Activated CD4-positive, alpha-beta T cell treated with anti-CD3 and anti-CD28 coated beads, Interleukin-2, Interleukin-6, amounts not matched to agents 100 ng/mL and 50 ng/mL, durations not matched to agents 16 hours and 8 hours (primary cell): Measurements from ENCODE around the gene EXOC8.
"Not testable (repeated sequence)": the region's sequence is repeated elsewhere in the genome, so short reads cannot be mapped to it uniquely, and the experiment has no call there.

ENCODE experiments used
- DNase-seq: peaks from one replicate; pipeline ENCODE4 v3.0.0-alpha.2; 2020

Gene EXOC8

DNA sequence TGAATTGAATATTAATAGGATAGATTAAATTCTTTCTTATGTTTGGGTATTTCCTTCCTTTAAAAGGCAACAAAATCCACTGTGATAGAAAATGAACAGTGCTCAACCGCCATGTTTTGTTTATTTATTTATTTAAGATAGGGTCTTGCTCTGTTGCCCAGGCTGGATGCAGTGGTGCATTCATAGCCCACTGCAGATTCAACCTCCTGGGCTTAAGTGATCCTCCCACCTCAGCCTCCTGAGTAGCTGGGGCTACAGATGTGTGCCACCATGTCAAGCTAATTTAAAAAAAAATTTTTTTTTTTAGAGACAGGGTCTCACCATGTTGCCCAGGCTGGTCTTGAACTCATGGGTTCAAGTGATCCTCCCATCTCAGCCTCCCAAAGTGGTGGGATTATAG, 11.2 kb upstream of the EXOC8 start:
- DNase-seq = not testable (repeated sequence)

GRCh38 chr1:231348442-231348841, 10.8 kb upstream of the EXOC8 start:
- DNase-seq = no peak

- no peak for DNase-seq
These were observed 10.3 kb upstream of the EXOC8 start for GRCh38 chr1:231347961-231348360.

- no peak for DNase-seq
These were observed 2.8 kb upstream of the EXOC8 start for GRCh38 chr1:231340328-231341013.

DNA sequence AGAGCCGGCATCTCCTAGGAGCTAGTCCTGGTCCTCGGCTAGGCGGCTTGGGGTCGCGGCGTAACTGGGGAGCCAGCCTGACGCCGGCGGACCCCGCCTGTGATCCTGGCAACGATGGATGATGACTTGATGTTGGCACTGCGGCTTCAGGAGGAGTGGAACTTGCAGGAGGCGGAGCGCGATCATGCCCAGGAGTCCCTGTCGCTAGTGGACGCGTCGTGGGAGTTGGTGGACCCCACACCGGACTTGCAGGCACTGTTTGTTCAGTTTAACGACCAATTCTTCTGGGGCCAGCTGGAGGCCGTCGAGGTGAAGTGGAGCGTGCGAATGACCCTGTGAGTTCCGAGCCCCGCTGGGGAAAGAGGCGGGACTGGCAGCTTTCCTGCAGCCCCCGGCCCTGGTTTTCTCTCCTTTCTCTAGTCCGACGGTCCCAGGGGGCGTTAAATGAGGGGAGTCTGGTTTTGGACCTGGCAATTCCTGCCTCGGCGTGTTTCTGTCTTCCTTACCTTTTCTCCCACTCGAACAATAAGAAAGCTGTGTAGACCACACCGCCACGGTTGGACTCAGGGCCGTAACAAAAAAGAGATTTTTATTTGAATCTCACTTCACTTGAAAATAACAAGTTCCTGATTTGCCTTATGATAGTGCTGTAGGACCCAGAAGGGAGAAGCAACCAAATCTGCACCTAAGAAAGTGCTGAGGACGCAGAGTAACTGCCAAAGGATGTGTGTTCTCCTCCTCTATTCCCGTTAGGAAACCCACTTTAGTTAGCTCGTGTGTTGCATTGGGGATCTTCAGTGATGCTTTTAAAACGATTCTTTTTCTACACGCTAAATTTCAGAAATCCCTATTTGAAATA, 847 bp upstream of the EXOC8 start, which contains the start of gene SPRTN:
Gene SPRTN, plus strand, starts transcription at position 24 of the 859 bp plus-strand sequence. Its CDS starts 91 bp downstream, at position 115.
- DNase-seq = no peak

DNA sequence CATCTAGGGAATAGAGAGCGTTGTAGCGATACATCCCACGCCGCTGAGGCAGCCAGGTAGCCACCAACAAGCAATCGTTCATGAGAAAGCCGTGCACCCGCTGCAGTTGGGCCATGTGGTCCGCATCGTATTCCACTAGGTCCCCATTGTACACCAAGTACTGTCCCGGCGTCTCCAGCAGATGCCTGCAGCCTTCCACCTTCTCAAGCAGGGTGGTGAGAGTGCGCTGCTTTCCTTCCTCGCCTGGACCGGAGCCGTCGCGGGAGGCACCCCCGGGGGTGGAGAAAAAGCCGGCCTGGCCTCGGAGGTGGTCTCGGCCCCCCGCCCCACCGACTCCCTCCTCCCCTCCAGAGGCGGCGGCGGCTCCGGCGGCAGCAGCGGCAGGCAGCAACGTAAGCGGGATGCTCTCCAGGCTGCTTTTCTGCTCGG, 595 bp downstream of the EXOC8 start:
- DNase-seq = no peak

DNA sequence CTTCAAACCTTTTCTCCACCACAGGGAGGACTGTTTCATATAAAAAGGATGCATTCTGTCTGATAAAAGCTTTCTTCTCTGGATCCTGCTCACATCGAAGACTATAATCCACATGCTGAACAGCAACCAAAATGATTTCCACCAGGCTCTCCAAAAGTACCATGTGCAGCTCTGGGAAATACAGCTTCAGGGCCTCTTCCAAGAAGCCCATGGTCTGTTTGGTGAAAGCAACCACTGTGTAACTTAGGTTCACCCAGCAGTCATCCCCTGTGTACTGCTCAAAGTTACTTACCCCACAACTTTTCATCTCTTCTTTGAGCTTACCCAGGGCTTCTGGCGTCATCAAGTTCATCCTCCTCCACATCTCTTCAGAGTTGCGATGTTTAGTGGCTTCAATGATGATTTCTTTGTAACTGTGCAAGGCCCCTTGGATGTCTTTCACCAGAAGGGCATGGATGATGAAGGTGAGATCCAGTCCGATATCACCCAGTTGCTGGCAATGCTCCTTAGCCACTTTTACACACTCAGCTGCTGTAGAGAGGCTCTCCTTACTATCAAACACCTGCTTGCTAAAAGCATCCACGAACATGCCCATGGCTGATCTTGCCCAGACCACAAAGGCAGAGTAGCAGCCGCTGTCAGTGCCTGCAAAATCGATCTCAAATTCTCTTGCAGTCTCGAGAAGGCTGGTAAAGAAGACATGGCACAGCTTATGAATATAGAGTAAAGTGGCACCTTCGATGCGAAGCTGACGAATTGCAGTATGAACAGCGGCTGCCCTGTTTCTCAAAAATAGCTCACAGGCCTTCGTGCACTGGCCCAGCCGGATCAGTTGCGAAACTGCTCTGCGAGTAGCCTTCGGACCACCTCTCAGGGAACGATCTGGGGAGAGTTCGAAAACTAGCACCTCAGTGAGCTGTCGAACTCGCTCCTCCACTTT, 1.7 kb downstream of the EXOC8 start:
- DNase-seq = peak; percentile 24

- DNase-seq = no peak
These were observed 2.7 kb downstream of the EXOC8 start for GRCh38 chr1:231334952-231335351.

- no peak for DNase-seq
These were observed 3.5 kb downstream of the EXOC8 start for GRCh38 chr1:231334079-231334666.

- no peak for DNase-seq
These were observed 4.9 kb downstream of the EXOC8 start for GRCh38 chr1:231332761-231333160.

DNA sequence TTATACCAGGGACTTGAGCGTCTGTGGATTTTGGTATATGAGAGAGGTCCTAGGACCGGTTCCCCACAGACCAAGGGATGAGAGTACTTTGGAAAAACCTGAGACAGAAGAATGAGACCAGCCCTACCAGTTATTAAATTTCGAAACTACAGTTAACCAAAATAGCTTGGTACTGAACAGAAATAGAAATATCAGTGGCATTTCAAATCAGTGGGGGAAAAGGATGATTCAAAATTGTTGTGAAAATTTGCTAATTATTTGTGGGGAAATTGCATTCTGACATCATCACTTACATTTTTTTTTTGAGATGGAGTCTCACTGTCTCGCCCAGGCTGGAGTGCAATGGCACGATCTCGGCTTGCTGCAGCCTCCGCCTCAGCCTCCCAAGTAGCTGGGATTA, 8.2 kb downstream of the EXOC8 start:
- no peak for DNase-seq

GRCh38 chr1:231327617-231328016, 10.0 kb downstream of the EXOC8 start:
- no peak for DNase-seq

- DNase-seq = no peak
These were observed 11.4 kb downstream of the EXOC8 start for GRCh38 chr1:231326248-231326647.

DNA sequence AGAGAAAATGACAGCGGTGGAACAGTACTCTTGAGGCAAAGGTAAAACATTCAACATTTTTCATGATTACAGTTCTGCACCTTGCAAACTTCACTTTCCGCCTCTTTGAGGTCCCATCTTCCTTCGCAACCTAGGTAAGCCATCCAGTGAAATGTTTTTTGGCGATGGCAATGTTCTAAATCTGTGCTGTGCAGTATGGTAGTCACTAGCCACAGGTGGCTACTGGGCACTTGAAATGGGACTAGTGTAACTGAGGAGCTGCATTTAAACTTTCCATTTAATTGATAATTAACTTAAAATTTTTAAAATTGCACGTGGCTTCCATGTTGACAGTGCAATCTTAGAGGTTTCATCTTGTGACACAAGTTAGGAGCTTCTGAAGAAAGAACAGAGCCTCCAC, 13.0 kb downstream of the EXOC8 start:
- no peak for DNase-seq

- DNase-seq = no peak
These were observed 14.6 kb downstream of the EXOC8 start for GRCh38 chr1:231322880-231323530.

GRCh38 chr1:231319080-231319479, 18.6 kb downstream of the EXOC8 start:
- no peak for DNase-seq

- no peak for DNase-seq
These were observed 19.1 kb downstream of the EXOC8 start for GRCh38 chr1:231318568-231318967.

DNA sequence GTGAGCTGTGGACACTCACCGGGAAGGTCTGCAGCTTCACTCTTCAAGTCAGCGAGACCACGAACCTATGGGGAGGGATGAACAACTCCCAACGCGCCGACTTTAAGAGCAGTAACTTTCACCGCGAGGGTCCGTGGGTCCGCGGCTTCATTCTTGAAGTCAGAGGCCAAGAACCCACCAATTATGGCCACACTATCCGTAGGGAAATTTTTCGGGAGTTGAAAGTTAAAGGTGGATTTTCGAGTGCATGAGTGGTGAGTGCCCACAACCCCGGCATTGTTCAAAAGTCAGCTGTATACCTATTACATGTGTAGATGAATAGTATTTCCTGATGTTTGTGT, 19.7 kb downstream of the EXOC8 start:
- no peak for DNase-seq

DNA sequence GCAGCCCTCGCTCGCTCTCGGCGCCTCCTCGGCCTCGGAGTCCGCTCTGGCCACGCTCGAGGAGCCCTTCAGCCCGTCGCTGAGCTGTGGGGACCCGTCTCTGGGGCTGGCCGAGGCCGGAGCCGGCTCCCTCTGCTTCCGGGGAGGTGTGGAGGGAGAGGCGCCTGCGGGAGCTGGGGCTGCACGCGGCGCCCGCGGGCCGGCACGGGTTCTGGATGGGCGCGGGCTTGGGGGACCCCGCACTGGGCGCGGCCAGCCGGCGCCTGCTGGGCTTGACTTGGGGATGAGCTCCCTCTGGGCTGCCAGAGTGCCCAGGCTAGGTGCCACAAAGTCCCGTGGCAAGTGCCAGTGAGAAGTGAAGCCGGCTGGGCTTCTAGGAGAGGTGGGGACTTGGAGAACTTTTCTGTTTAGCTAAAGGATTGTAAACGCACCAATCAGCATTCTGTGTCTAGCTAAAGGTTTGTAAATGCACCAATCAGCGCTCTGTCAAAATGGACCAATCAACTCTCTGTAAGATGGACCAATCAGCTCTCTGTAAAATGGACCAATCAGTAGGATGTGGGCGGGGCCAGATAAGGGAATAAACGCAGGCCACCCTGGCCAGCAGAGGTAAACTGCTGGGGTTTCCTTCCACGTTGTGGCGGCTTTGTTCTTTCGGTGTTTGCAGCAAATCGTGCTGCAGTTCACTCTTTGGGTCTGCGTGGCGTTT, 20.2 kb downstream of the EXOC8 start:
- DNase-seq = no peak

DNA sequence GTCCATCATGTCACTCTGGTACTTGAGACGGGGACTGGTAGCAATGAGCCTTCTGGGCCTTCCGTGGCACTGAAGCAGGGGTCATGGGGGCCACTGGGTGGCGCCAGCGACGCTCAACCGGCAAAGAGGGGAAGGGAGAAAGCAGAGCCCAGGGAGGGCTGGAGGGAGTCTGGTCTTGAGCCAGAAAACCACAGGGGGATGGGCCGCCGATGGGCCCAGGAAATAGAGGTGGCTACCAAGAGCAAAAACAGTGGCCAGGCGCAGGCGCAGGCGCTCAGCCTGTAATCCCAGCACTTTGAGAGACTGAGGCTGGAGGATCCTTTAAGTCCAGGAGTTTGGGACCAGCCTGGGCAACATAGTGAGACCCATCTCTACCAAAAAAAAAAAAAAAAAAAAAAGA, 21.8 kb downstream of the EXOC8 start:
- peak; percentile 57 for DNase-seq

- no peak for DNase-seq
These were observed 24.0 kb downstream of the EXOC8 start for GRCh38 chr1:231313661-231314060.

- no peak for DNase-seq
These were observed 25.2 kb downstream of the EXOC8 start for GRCh38 chr1:231312432-231312788.
